Measurements from ENCODE around the gene JADE1. TPM values are rescaled to one million over a fixed set of nuclear protein-coding genes. Genes with fewer than 3 reads are reported as not detected.

Gene JADE1
- polyA plus RNA-seq, 1 donor (not counting 4 experiments of a cell fraction or from before 2014, with no cell fraction given) = 2.8 TPM

DNA sequence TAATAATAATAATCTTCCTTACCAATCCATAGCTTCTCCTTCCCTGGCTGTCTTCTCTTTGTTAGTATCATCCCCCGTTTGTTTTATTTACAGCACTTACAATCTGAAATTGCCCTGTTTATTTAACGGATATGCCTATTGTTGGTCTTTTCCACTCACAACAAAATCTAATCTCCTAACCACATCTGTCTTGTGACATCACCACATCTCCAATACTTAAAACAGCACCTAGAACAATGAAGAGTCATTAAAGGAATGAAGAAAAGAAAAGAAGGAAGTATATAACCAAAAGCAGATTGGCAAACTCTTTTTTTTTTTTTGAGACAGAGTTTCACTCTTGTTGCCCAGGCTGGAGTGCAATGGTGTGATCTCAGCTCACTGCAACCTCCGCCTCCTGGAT is 38.7 kb upstream of the JADE1 start:
- FAIRE-seq (no peak), DNase-seq (ENCODE audit: low read depth, low spot score) (no peak)
- Histone ChIP-seq H3K4me3 (ENCODE audit: control insufficient read depth in 2 of 3, extremely low read depth in 1 of 3, insufficient read depth in 2 of 3, low read depth in 1 of 3, low read length in 3 of 3) (no peak overlapping the region), H3K4me1 (ENCODE audit: control insufficient read depth, extremely low read depth, insufficient read depth, low read length) (no peaks in the 10 kb centered on the region), H3K27me3 (ENCODE audit: control insufficient read depth, extremely low read depth, insufficient read depth, low read length) (no peaks in the 10 kb centered on the region), H3K9me3 (ENCODE audit: control insufficient read depth, low read depth, low read length) (no peaks in the 10 kb centered on the region), H3K4me2 (ENCODE audit: control insufficient read depth, extremely low read depth, insufficient read depth, low read depth, low read length) (no peak overlapping the region), H3K9ac (ENCODE audit: control insufficient read depth, extremely low read depth, insufficient read depth, low read length) (no peak overlapping the region), H3K27ac (ENCODE audit: control insufficient read depth, insufficient read depth, low read length) (no peak overlapping the region), H3K36me3 (ENCODE audit: control insufficient read depth in 2 of 2, extremely low read depth in 1 of 2, insufficient read depth in 2 of 2, low read length in 2 of 2) (no peaks in the 10 kb centered on the region), H4K20me1 (ENCODE audit: control insufficient read depth, extremely low read depth, insufficient read depth, low read length) (no peaks in the 10 kb centered on the region), H2AFZ (ENCODE audit: control insufficient read depth, low read length) (no peak overlapping the region), H3K9me1 (ENCODE audit: control insufficient read depth, extremely low read depth, insufficient read depth, low read length) (no peaks in the 10 kb centered on the region), H3K79me2 (ENCODE audit: control insufficient read depth, insufficient read depth, low read length) (no peaks in the 10 kb centered on the region)
- TF ChIP-seq, protein P1, sequence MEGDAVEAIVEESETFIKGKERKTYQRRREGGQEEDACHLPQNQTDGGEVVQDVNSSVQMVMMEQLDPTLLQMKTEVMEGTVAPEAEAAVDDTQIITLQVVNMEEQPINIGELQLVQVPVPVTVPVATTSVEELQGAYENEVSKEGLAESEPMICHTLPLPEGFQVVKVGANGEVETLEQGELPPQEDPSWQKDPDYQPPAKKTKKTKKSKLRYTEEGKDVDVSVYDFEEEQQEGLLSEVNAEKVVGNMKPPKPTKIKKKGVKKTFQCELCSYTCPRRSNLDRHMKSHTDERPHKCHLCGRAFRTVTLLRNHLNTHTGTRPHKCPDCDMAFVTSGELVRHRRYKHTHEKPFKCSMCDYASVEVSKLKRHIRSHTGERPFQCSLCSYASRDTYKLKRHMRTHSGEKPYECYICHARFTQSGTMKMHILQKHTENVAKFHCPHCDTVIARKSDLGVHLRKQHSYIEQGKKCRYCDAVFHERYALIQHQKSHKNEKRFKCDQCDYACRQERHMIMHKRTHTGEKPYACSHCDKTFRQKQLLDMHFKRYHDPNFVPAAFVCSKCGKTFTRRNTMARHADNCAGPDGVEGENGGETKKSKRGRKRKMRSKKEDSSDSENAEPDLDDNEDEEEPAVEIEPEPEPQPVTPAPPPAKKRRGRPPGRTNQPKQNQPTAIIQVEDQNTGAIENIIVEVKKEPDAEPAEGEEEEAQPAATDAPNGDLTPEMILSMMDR (optimal IDR thresholded peaks at IDR 0.05 in 1 of 3, IDR thresholded peaks at IDR 0.05 in 1 of 3, conservative IDR thresholded peaks at IDR 0.05 in 1 of 3; ENCODE audit: extremely low read depth in 1 of 3, insufficient read depth in 2 of 3, low read length in 3 of 3) = no peak
- TF ChIP-seq EZH2 (IDR thresholded peaks at IDR 0.05; ENCODE audit: low read length) = no peak
- dilution Hi-C loops (cut with MboI; ENCODE audit: extremely low pct_ligation_motif_present, low sequenced_read_pairs) = no loop called here

DNA sequence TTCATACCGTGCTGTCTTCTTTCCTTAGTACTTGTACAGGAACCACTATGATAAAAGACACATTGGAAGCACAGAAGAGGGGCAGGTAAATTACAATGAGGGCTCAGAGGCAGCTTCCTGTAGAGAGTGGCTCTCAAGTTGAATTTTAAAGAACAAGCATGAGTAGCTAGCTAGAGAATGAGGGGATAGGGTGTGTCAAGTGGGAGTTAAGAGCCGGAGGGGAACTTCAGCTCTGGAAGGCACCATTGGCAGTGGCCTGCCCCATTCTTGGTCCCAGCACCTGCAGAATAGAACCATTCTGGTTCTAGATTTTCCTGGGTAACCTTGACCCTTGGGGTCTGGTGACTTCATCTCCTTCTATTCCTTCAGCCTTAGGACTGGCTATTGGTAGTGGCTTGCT is 34.0 kb upstream of the JADE1 start:
- Histone ChIP-seq H3K4me3 (ENCODE audit: control insufficient read depth in 2 of 3, extremely low read depth in 1 of 3, insufficient read depth in 2 of 3, low read depth in 1 of 3, low read length in 3 of 3) (no peak overlapping the region), H3K9me3 (ENCODE audit: control insufficient read depth, low read depth, low read length) (no peaks in the 10 kb centered on the region), H3K9me1 (ENCODE audit: control insufficient read depth, extremely low read depth, insufficient read depth, low read length) (no peaks in the 10 kb centered on the region), H3K4me1 (ENCODE audit: control insufficient read depth, extremely low read depth, insufficient read depth, low read length) (no peaks in the 10 kb centered on the region), H3K79me2 (ENCODE audit: control insufficient read depth, insufficient read depth, low read length) (no peaks in the 10 kb centered on the region), H3K27me3 (ENCODE audit: control insufficient read depth, extremely low read depth, insufficient read depth, low read length) (no peaks in the 10 kb centered on the region), H3K9ac (ENCODE audit: control insufficient read depth, extremely low read depth, insufficient read depth, low read length) (no peak overlapping the region), H3K4me2 (ENCODE audit: control insufficient read depth, extremely low read depth, insufficient read depth, low read depth, low read length) (no peak overlapping the region), H2AFZ (ENCODE audit: control insufficient read depth, low read length) (no peak overlapping the region), H3K36me3 (ENCODE audit: control insufficient read depth in 2 of 2, extremely low read depth in 1 of 2, insufficient read depth in 2 of 2, low read length in 2 of 2) (no peaks in the 10 kb centered on the region), H4K20me1 (ENCODE audit: control insufficient read depth, extremely low read depth, insufficient read depth, low read length) (no peaks in the 10 kb centered on the region), H3K27ac (ENCODE audit: control insufficient read depth, insufficient read depth, low read length) (no peak overlapping the region)
- DNase-seq (ENCODE audit: low read depth, low spot score) (no peak), FAIRE-seq (no peak)
- TF ChIP-seq, protein P1 (optimal IDR thresholded peaks at IDR 0.05 in 1 of 3, IDR thresholded peaks at IDR 0.05 in 1 of 3, conservative IDR thresholded peaks at IDR 0.05 in 1 of 3; ENCODE audit: extremely low read depth in 1 of 3, insufficient read depth in 2 of 3, low read length in 3 of 3) = no peak
- no peak for TF ChIP-seq EZH2 (IDR thresholded peaks at IDR 0.05; ENCODE audit: low read length)
- dilution Hi-C loops (cut with MboI; ENCODE audit: extremely low pct_ligation_motif_present, low sequenced_read_pairs) = no loop called here

All from keratinocyte (primary cell).